Gastrocnemius medialis (tissue), 4 donors: ENCODE measurements around the gene RBM19. TPM values are rescaled to one million over a fixed set of nuclear protein-coding genes. Genes with fewer than 3 reads are reported as not detected.

ENCODE experiments used
- ATAC-seq, 2 donors: fragments of 150-250 bp; one replicate each; pipeline ENCODE4 v1.9.1; 2016
- DNase-seq, 2 donors: peaks; one replicate each; pipeline ENCODE4 v3.0.0-alpha.2; 2019
- H3K27ac ChIP-seq, 4 donors: fragments of 200-600 bp; sonication (generic); 1 replicate in 1 of 4; 2 replicates in 3 of 4; pipeline ENCODE4 v1.5.1; 2016 to 2018; ENCODE audit warnings: mild to moderate bottlenecking in 2 of 4, moderate library complexity in 1 of 4
- H3K27me3 ChIP-seq, 3 donors: fragments of 200-600 bp; sonication (generic) in 2 of 3; 1 replicate in 1 of 3; 2 replicates in 2 of 3; pipeline versions ENCODE4 v1.5.1 to v1.6.0; 2016 to 2019; ENCODE audit warnings: mild to moderate bottlenecking in 1 of 3, moderate library complexity in 1 of 3
- H3K36me3 ChIP-seq, 2 donors: fragments of 200-600 bp; sonication (generic) in 1 of 2; one replicate each; pipeline ENCODE4 v1.5.1; 2017 to 2018
- H3K4me1 ChIP-seq, 2 donors: fragments of 200-600 bp; sonication (generic) in 1 of 2; one replicate each; pipeline ENCODE4 v1.5.1; 2016 to 2017; ENCODE audit warnings: mild to moderate bottlenecking in 2 of 2
- H3K4me3 ChIP-seq, 4 donors: fragments of 200-600 bp; sonication (generic) in 3 of 4; 1 replicate in 1 of 4; 2 replicates in 3 of 4; pipeline ENCODE4 v1.5.1; 2016 to 2019; ENCODE audit warnings: mild to moderate bottlenecking in 2 of 4
- H3K9me3 ChIP-seq, 3 donors: fragments of 200-600 bp; sonication (generic) in 2 of 3; 1 replicate in 1 of 3; 2 replicates in 2 of 3; pipeline ENCODE4 v1.5.1; 2016 to 2019
- POLR2A ChIP-seq, 2 donors: fragments of 450-650 bp; IDR thresholded peaks; one replicate each; pipeline ENCODE4 v1.6.1; 2017; ENCODE audit warnings: antibody characterized with exemption in 2 of 2, mild to moderate bottlenecking in 2 of 2, moderate library complexity in 2 of 2
- in situ Hi-C, 4 donors: fragments of 200-750 bp; cut with MboI; loops; one replicate each; pipeline versions ENCODE4 v1.15.0 to v1.8.0; 2017; ENCODE audit warnings: low sequenced_read_pairs in 4 of 4
- intact Hi-C: fragments of 100-400 bp; cut with DNase I; formaldehyde crosslinking; loops from one replicate; pipeline ENCODE4 v1.15.1; 2023; ENCODE audit warnings: low total_unique reads
- total RNA-seq, 4 donors: library from RNA; depleted of rRNA; stranded (reverse); fragments of >200 nt; gene quantifications; one replicate each; pipeline versions ENCODE4 v1.1.0 to v1.2.3, GENCODE V29; 2016
- TF ChIP-seq, protein P1 (sequence below), 5 experiments: fragments of 450-650 bp in 3 of 5; fragments of 200-600 bp in 2 of 5; sonication (generic) in 2 of 5; IDR thresholded peaks in 4 of 5; conservative IDR thresholded peaks in 1 of 5; 1 replicate in 4 of 5; 2 replicates in 1 of 5; pipeline ENCODE4 v1.5.1; 2016 to 2019; ENCODE audit warnings: antibody characterized with exemption in 5 of 5, mild to moderate bottlenecking in 3 of 5, moderate library complexity in 3 of 5

RBM19 gene
- total RNA-seq, 4 donors from 2014 or later = 21.2 to 28.3 (median 26.8) TPM

DNA sequence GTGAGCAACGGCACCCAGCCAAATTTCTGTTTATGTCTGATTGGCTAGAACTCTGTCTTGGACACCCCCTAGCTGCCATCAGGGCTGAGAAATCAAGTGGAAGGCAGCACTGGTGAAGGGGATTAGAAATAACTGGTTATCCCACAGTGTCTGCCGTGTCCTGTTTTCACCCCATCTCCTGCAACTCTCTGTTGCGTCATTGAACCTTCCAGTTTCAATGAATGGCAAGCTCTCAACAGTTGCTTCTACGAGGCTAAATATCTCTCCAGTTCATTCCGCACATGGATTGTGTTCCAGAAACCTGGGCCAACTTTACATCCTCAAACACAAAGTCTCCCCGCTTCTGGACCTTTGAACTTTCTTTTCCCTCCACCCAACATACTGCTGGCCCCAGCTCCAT, 173.7 kb downstream of the RBM19 start:
- Histone ChIP-seq H3K4me3 (no peak overlapping the region), H3K27me3 (peaks cover 0 to 4% (median 0%) of the 10 kb centered on the region in 3 donors), H3K27ac (no peak overlapping the region), H3K4me1 (no peaks in the 10 kb centered on the region), H3K36me3 (no peaks in the 10 kb centered on the region), H3K9me3 (no peaks in the 10 kb centered on the region)
- intact Hi-C loops = no loop called here
- TF ChIP-seq, protein P1, sequence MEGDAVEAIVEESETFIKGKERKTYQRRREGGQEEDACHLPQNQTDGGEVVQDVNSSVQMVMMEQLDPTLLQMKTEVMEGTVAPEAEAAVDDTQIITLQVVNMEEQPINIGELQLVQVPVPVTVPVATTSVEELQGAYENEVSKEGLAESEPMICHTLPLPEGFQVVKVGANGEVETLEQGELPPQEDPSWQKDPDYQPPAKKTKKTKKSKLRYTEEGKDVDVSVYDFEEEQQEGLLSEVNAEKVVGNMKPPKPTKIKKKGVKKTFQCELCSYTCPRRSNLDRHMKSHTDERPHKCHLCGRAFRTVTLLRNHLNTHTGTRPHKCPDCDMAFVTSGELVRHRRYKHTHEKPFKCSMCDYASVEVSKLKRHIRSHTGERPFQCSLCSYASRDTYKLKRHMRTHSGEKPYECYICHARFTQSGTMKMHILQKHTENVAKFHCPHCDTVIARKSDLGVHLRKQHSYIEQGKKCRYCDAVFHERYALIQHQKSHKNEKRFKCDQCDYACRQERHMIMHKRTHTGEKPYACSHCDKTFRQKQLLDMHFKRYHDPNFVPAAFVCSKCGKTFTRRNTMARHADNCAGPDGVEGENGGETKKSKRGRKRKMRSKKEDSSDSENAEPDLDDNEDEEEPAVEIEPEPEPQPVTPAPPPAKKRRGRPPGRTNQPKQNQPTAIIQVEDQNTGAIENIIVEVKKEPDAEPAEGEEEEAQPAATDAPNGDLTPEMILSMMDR (IDR thresholded peaks at IDR 0.05 in 4 of 5, conservative IDR thresholded peaks at IDR 0.05 in 1 of 5) = no peak
- no peak for TF ChIP-seq POLR2A (IDR thresholded peaks at IDR 0.05)
- ATAC-seq (no peak), DNase-seq (no peak)
- in situ Hi-C loops = no loop called here

DNA sequence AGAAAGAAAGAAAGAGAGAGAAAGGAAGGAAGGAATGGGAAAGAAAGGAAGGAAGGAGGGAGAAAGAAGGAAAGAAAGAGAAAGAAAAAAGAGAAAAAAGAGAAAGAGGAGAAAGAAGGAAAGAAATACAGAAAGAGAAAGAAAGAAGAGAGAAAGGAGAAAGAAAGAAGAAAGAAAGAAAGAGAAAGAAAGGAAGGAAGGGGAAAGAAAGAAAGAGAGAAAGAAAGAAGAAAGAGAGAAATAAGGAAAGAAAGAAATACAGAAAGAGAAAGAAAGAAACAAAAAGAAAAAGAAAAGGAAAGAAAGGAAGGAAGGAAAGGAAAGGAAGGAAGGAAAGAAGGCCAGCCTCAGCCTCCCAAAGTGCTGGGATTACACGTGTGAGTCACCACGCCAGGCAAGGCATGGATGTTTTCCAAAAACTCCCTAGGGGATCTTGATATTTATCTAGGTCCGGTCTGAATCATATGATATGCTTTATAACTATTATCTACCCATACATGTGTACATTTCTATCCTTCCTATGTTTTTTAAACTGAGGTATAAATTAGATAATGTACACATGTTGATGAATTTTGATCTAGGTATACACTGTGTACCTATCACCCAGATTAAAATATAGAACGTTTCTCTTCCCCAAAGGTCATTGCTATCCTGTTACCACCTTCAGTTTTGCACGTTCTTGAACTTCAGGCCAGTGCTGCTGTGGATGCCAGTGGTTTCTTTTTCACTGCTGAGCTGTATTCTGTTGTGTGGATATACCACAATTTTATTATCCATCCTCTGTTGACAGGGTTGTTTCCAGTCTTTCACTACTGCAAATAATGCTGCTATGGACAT, 177.9 kb downstream of the RBM19 start:
- intact Hi-C loops (no loop called here), in situ Hi-C loops (no loop called here)
- no peak overlapping the region for H3K27ac ChIP-seq
- no peak overlapping the region for H3K4me3 ChIP-seq
- no peaks in the 10 kb centered on the region for H3K4me1 ChIP-seq
- no peaks in the 10 kb centered on the region for H3K9me3 ChIP-seq
- peaks cover 0 to 10% (median 9%) of the 10 kb centered on the region in 3 donors for H3K27me3 ChIP-seq
- no peaks in the 10 kb centered on the region for H3K36me3 ChIP-seq
- DNase-seq (no peak), ATAC-seq (no peak)
- no peak for TF ChIP-seq POLR2A (IDR thresholded peaks at IDR 0.05)
- TF ChIP-seq, protein P1 (IDR thresholded peaks at IDR 0.05 in 4 of 5, conservative IDR thresholded peaks at IDR 0.05 in 1 of 5) = no peak

GRCh38 chr12:113786107-113786506, 180.0 kb downstream of the RBM19 start:
- Histone ChIP-seq H3K36me3 (no peaks in the 10 kb centered on the region), H3K4me1 (no peaks in the 10 kb centered on the region), H3K9me3 (no peaks in the 10 kb centered on the region), H3K4me3 (no peak overlapping the region), H3K27me3 (peaks cover 5 to 18% (median 15%) of the 10 kb centered on the region in 3 donors), H3K27ac (no peak overlapping the region)
- no peak for DNase-seq
- intact Hi-C loops = no loop called here
- ATAC-seq = no peak
- in situ Hi-C loops = no loop called here
- TF ChIP-seq POLR2A (IDR thresholded peaks at IDR 0.05) = no peak
- TF ChIP-seq, protein P1 (IDR thresholded peaks at IDR 0.05 in 4 of 5, conservative IDR thresholded peaks at IDR 0.05 in 1 of 5) = no peak

DNA sequence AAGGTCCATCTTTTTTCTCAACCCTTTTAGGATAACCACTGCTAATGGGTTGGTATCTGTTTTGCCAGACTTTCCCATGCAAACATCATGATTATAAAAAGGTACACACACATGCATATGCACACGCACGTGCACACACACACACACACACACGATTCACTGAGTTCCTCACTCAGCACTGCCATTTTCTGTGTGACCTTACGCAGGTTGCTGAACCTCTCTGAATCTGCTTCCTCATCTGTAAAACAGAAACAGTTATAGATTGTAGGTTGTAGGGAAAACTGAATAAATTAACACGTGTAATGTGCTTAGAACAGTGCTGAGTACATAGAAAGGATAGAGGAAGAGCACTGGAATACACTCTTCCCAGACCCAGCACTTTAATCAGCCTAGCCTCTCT, 182.3 kb downstream of the RBM19 start:
- Histone ChIP-seq H3K36me3 (no peaks in the 10 kb centered on the region), H3K27me3 (peaks cover 15 to 25% (median 22%) of the 10 kb centered on the region in 3 donors), H3K4me1 (no peaks in the 10 kb centered on the region), H3K27ac (no peak overlapping the region), H3K9me3 (no peaks in the 10 kb centered on the region), H3K4me3 (no peak overlapping the region)
- no peak for DNase-seq
- in situ Hi-C loops = no loop called here
- no peak for TF ChIP-seq POLR2A (IDR thresholded peaks at IDR 0.05)
- TF ChIP-seq, protein P1 (IDR thresholded peaks at IDR 0.05 in 4 of 5, conservative IDR thresholded peaks at IDR 0.05 in 1 of 5) = no peak
- intact Hi-C loops = no loop called here
- no peak for ATAC-seq
